OCI-LY3 (cell line): ENCODE measurements around the gene RELN.

Experiments
- CTCF ChIP-seq: fragments of 200-600, 300-600 bp; sonication (generic); IDR thresholded peaks from 2 replicates; pipeline ENCODE4 v1.5.1; 2014; ENCODE audit warnings: antibody characterized with exemption, low read length, low read depth
- EZH2phosphoT487 ChIP-seq: fragments of 200-600 bp; shearing (Covaris generic); IDR thresholded peaks from 2 replicates; pipeline ENCODE4 v1.6.1; 2018; ENCODE audit warnings: antibody characterized with exemption, mixed run types, low read depth

GRCh38 chr7:103937680-103938079 lies 51.8 kb downstream of the RELN start:
- TF ChIP-seq CTCF (no peak), EZH2phosphoT487 (no peak)
